ENCODE measurements around the gene CAAP1.

Gene CAAP1

DNA sequence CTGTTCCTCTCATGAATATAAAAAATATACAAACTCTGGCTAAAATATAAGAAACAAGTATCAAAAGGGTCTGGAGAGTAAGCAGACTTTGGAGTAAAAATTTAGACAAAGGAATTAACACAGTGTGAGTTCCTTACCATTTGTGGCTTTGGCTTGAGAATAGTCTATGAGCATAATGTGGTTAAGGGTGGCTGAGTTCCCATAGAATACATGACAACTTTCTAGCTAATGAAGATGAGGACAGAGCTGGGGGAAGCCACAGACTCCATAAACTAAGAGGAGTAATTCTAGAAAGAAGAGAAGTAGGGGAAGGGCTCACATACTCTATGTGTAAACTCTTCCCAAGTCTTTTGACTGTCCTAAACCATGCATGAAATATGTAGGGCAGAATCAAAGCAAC is 79.4 kb downstream of the CAAP1 start:
- H3K4me3 ChIP-seq (ENCODE audit: low read length), result no peak overlapping the region
- no peaks in the 10 kb centered on the region for H3K4me1 ChIP-seq (ENCODE audit: control insufficient read depth, insufficient read depth, low read length)
- no peaks in the 10 kb centered on the region for H3K27me3 ChIP-seq (ENCODE audit: control insufficient read depth, insufficient read depth, low read length)
- no peak overlapping the region for H3K27ac ChIP-seq (ENCODE audit: low read depth, low read length)
- no peaks in the 10 kb centered on the region for H3K36me3 ChIP-seq (ENCODE audit: control insufficient read depth, insufficient read depth, low read length)
- no peak overlapping the region for H3K9ac ChIP-seq (ENCODE audit: low read length)

DNA sequence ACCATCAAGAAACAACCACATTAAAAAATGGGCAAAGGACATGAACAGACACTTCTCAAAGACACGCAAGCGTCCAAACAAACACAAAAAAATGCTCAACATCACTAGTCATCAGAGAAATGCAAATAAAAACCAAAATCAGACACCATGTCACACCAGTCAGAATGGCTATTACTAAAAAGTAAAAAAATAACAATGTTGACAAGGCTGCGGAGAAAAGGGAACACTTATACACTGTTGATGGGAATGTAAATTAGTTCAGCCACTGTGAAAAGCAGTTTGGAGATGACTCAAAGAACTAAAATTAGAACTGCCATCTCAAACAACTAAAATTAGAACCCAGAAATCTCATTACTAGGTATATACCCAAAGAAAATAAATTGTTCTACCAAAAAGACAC is 80.4 kb downstream of the CAAP1 start:
- no peak overlapping the region for H3K9ac ChIP-seq (ENCODE audit: low read length)
- no peaks in the 10 kb centered on the region for H3K4me1 ChIP-seq (ENCODE audit: control insufficient read depth, insufficient read depth, low read length)
- no peaks in the 10 kb centered on the region for H3K27me3 ChIP-seq (ENCODE audit: control insufficient read depth, insufficient read depth, low read length)
- no peak overlapping the region for H3K4me3 ChIP-seq (ENCODE audit: low read length)
- H3K27ac ChIP-seq (ENCODE audit: low read depth, low read length), result no peak overlapping the region
- H3K36me3 ChIP-seq (ENCODE audit: control insufficient read depth, insufficient read depth, low read length), result no peaks in the 10 kb centered on the region

DNA sequence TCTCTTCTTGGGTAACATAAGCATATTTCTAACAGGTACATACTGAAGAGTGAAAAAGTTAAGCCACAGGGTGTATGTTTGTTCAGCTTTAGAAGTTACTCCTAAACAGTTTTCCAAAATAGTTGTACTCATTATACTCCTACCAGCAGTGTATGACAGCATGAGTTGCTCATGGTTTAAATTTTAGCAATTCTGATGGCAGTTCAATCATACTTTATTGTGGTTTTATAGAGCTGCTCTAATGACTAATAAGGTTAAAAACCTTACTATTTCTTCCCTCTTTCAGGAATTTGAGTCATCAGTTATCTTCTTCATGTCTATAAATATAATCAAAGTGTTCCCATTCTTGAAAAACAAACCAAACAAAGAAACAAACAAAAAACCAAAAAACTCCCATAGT is 81.5 kb downstream of the CAAP1 start:
- no peak overlapping the region for H3K27ac ChIP-seq (ENCODE audit: low read depth, low read length)
- H3K36me3 ChIP-seq (ENCODE audit: control insufficient read depth, insufficient read depth, low read length), result no peaks in the 10 kb centered on the region
- no peak overlapping the region for H3K9ac ChIP-seq (ENCODE audit: low read length)
- H3K4me1 ChIP-seq (ENCODE audit: control insufficient read depth, insufficient read depth, low read length), result no peaks in the 10 kb centered on the region
- no peak overlapping the region for H3K4me3 ChIP-seq (ENCODE audit: low read length)
- H3K27me3 ChIP-seq (ENCODE audit: control insufficient read depth, insufficient read depth, low read length), result no peaks in the 10 kb centered on the region

DNA sequence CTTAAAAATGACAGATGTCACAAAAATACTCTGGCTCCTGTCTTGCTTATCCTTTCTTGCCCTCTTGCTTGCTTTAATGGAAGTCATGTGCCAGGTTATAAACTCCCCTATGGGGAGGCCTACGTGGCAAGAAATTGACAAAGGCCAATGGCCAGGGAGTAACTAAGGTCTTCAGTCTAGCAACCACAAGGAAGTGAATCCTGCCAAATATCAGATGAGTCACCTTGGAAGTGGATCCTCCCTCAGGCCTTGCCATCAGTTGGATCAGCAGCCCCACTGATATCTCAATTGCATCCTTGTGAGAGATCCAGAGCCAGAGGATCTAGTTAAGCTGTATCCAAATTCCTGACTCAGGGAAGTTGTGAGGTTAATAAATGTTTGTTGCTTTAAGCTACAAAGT is 82.8 kb downstream of the CAAP1 start:
- Histone ChIP-seq H3K4me1 (ENCODE audit: control insufficient read depth, insufficient read depth, low read length) (no peaks in the 10 kb centered on the region), H3K27me3 (ENCODE audit: control insufficient read depth, insufficient read depth, low read length) (no peaks in the 10 kb centered on the region), H3K27ac (ENCODE audit: low read depth, low read length) (no peak overlapping the region), H3K4me3 (ENCODE audit: low read length) (no peak overlapping the region), H3K9ac (ENCODE audit: low read length) (no peak overlapping the region), H3K36me3 (ENCODE audit: control insufficient read depth, insufficient read depth, low read length) (no peaks in the 10 kb centered on the region)

DNA sequence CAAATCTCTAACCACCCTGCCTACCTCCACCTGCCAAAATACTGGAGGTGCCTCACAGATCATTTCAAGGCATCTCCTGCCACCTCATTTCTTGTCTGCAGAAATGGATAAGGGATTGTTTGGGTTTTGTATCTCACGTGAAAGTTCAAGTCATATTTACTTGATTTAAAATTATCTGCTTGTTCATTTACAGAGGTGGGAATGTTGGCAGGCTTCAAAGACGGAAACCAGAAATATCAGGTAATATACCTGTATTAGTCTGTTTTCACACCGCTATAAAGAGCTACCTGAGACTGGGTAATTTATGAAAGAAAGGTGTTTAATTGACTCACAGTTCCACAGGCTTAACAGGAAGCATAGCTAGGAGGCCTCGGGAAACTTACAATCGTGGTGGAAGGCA is 85.4 kb downstream of the CAAP1 start:
- no peak overlapping the region for H3K27ac ChIP-seq (ENCODE audit: low read depth, low read length)
- no peak overlapping the region for H3K9ac ChIP-seq (ENCODE audit: low read length)

DNA sequence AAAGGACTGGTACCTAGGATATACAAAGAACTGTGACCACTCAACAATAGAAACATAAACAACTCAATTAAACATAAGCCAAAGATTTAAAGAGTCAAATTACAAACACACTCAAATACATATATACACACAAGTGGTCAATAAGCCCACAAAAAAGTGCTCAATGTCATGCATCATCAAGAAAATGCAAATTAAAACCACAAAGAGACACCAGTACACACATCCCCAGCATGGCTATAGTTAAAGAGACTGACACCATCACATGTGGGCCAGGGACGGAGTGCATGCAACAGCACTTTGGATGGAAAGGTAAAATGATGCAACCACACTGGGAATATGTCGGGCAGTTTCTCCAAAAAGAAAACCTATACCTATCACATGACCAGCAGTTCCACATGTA is 89.7 kb downstream of the CAAP1 start:
- Histone ChIP-seq H3K4me1 (ENCODE audit: control insufficient read depth, insufficient read depth, low read length) (no peaks in the 10 kb centered on the region), H3K27ac (ENCODE audit: low read depth, low read length) (no peak overlapping the region), H3K36me3 (ENCODE audit: control insufficient read depth, insufficient read depth, low read length) (no peaks in the 10 kb centered on the region), H3K9ac (ENCODE audit: low read length) (no peak overlapping the region), H3K4me3 (ENCODE audit: low read length) (no peak overlapping the region), H3K27me3 (ENCODE audit: control insufficient read depth, insufficient read depth, low read length) (no peaks in the 10 kb centered on the region)

More for the DNA sequence above, 85.4 kb downstream of the CAAP1 start:
- Histone ChIP-seq H3K27me3 (ENCODE audit: control insufficient read depth, insufficient read depth, low read length) (no peaks in the 10 kb centered on the region), H3K4me3 (ENCODE audit: low read length) (no peak overlapping the region), H3K36me3 (ENCODE audit: control insufficient read depth, insufficient read depth, low read length) (no peaks in the 10 kb centered on the region), H3K4me1 (ENCODE audit: control insufficient read depth, insufficient read depth, low read length) (no peaks in the 10 kb centered on the region)

DNA sequence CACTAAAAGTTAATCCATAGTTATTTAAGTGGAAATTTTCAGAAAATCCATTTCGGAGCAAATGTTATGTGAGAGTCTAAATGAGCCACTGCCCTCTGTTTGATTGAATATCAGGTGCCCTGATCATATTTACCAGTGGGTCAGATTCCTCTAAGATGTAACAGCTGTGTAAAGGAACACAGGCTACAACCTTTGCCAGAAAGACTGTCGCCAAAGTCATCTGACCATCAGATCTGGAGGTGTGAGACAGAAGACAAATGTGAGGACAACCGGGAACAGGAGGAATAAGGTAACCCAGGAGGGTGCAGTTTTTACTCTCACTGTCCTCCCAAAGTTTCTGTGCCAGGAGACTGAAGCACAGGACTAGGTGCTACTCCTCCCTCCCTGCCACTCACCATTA is 90.8 kb downstream of the CAAP1 start:
- H3K36me3 ChIP-seq (ENCODE audit: control insufficient read depth, insufficient read depth, low read length), result no peaks in the 10 kb centered on the region
- H3K4me3 ChIP-seq (ENCODE audit: low read length), result no peak overlapping the region
- no peaks in the 10 kb centered on the region for H3K4me1 ChIP-seq (ENCODE audit: control insufficient read depth, insufficient read depth, low read length)
- H3K27ac ChIP-seq (ENCODE audit: low read depth, low read length), result no peak overlapping the region
- no peaks in the 10 kb centered on the region for H3K27me3 ChIP-seq (ENCODE audit: control insufficient read depth, insufficient read depth, low read length)
- no peak overlapping the region for H3K9ac ChIP-seq (ENCODE audit: low read length)

DNA sequence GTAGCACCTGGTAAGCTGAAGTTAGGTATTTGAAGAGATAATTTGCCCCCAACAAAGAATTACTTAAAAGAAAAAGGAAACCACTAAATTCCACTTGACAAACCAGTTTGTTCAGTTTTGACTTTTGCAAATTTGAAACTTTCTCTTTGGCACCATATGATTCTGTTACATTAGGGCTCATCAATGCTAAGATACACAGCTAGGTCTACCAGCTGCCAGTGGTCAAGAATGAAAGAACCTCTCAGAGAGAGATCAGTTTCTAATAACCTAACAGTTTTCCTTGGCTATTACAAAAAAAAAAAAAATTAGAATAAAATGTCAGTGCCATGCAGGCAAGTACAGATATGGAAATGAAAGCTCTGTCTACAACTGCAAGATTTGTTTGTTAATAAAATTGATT is 92.3 kb downstream of the CAAP1 start:
- no peaks in the 10 kb centered on the region for H3K27me3 ChIP-seq (ENCODE audit: control insufficient read depth, insufficient read depth, low read length)
- H3K36me3 ChIP-seq (ENCODE audit: control insufficient read depth, insufficient read depth, low read length), result no peaks in the 10 kb centered on the region
- no peak overlapping the region for H3K4me3 ChIP-seq (ENCODE audit: low read length)
- H3K9ac ChIP-seq (ENCODE audit: low read length), result no peak overlapping the region
- no peaks in the 10 kb centered on the region for H3K4me1 ChIP-seq (ENCODE audit: control insufficient read depth, insufficient read depth, low read length)
- H3K27ac ChIP-seq (ENCODE audit: low read depth, low read length), result no peak overlapping the region

DNA sequence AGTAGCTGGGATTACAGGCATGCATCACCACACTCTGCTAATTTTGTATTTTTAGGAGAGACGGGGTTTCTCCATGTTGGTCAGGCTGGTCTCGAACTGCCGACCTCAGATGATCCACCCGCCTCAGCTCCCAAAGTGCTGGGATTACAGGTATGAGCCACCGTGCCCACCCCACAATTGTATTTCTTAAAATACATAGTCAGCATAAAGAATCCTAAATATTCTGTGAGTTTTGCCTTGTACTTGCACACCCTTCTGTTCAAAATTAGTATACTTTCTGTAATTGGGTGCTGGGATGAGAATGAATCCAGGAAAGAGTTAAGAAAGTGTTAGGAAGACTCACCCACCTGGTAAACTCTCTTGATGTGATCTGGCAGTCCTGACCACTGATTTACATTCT is 101.3 kb downstream of the CAAP1 start:
- H3K27me3 ChIP-seq (ENCODE audit: control insufficient read depth, insufficient read depth, low read length), result no peaks in the 10 kb centered on the region
- H3K9ac ChIP-seq (ENCODE audit: low read length), result no peak overlapping the region
- no peaks in the 10 kb centered on the region for H3K36me3 ChIP-seq (ENCODE audit: control insufficient read depth, insufficient read depth, low read length)
- no peak overlapping the region for H3K4me3 ChIP-seq (ENCODE audit: low read length)
- H3K4me1 ChIP-seq (ENCODE audit: control insufficient read depth, insufficient read depth, low read length), result no peaks in the 10 kb centered on the region
- no peak overlapping the region for H3K27ac ChIP-seq (ENCODE audit: low read depth, low read length)

All from rectal smooth muscle tissue (tissue), 1 donor.